ENCODE data around the gene RHOV. TPM values are rescaled to one million over a fixed set of nuclear protein-coding genes. Genes with fewer than 3 reads are reported as not detected.

The RHOV gene
- total and polyA plus RNA-seq, 7 donors = 0.10 to 0.23 TPM; not detected in 5

DNA sequence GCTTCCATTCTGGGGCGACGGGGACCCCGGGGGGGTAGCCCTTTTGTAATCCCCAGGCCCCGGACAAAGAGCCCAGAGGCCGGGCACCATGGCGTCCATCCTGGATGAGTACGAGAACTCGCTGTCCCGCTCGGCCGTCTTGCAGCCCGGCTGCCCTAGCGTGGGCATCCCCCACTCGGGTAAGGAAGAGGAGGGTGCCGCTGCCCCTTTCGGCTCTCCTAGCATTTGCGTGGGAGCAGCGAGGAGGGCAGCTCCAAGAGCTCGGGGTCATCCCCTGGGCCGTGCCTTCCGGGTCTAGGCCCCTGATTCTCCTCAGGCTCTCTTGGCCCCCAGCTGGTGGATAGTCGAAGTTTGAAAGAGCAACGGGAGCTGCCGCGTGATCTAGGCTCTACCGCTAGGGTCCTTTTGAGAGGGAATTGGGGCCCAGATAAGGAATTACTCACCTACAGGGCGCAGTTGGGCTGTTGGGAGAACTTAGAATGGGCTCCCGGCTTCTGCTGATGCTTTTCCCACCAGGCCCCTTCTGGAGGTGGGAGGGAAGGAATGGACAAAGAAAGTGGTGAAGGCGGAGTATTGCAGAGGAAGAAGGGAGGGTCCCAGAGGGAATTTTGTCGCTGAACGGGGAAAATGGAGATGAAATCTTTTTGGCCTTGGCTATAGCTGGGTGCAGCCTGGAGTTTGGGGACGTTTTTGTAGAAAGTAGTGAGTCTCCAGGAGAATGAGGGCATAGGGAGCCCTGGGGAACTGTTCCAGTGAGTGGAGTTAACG lies 20.8 kb upstream of the RHOV start:
- Histone ChIP-seq H3K4me3 (peak overlapping the region; percentile 98), H3K27ac (peak overlapping the region; percentile 88), H3K36me3 (ENCODE audit: insufficient read depth in 1 of 2, low read depth in 1 of 2) (peaks cover 0 to 43% of the 10 kb centered on the region in 2 donors), H3K9me3 (no peaks in the 10 kb centered on the region), H3K27me3 (ENCODE audit: insufficient read depth in 3 of 3, low read length in 2 of 3) (no peaks in the 10 kb centered on the region), H3K4me1 (peaks cover 16% of the 10 kb centered on the region)
- WGBS, 3 donors = 2 to 3% (median 2%) methylated on average over 29 to 33 of the region's 33 CpGs
- intact Hi-C loops (cut with DNase I) = loop anchor here (5.0 kb wide), 4 partner anchors 143 to 378 kb away; partner anchors contain the start of gene KNL1 (in 1 of the 2)
- peak; percentile 52 to 72 (median 56) for ATAC-seq
- TF ChIP-seq, protein P1, sequence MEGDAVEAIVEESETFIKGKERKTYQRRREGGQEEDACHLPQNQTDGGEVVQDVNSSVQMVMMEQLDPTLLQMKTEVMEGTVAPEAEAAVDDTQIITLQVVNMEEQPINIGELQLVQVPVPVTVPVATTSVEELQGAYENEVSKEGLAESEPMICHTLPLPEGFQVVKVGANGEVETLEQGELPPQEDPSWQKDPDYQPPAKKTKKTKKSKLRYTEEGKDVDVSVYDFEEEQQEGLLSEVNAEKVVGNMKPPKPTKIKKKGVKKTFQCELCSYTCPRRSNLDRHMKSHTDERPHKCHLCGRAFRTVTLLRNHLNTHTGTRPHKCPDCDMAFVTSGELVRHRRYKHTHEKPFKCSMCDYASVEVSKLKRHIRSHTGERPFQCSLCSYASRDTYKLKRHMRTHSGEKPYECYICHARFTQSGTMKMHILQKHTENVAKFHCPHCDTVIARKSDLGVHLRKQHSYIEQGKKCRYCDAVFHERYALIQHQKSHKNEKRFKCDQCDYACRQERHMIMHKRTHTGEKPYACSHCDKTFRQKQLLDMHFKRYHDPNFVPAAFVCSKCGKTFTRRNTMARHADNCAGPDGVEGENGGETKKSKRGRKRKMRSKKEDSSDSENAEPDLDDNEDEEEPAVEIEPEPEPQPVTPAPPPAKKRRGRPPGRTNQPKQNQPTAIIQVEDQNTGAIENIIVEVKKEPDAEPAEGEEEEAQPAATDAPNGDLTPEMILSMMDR (IDR thresholded peaks at IDR 0.05) = peak; percentile 43
- DNase-seq = peak; percentile 62 to 69

DNA sequence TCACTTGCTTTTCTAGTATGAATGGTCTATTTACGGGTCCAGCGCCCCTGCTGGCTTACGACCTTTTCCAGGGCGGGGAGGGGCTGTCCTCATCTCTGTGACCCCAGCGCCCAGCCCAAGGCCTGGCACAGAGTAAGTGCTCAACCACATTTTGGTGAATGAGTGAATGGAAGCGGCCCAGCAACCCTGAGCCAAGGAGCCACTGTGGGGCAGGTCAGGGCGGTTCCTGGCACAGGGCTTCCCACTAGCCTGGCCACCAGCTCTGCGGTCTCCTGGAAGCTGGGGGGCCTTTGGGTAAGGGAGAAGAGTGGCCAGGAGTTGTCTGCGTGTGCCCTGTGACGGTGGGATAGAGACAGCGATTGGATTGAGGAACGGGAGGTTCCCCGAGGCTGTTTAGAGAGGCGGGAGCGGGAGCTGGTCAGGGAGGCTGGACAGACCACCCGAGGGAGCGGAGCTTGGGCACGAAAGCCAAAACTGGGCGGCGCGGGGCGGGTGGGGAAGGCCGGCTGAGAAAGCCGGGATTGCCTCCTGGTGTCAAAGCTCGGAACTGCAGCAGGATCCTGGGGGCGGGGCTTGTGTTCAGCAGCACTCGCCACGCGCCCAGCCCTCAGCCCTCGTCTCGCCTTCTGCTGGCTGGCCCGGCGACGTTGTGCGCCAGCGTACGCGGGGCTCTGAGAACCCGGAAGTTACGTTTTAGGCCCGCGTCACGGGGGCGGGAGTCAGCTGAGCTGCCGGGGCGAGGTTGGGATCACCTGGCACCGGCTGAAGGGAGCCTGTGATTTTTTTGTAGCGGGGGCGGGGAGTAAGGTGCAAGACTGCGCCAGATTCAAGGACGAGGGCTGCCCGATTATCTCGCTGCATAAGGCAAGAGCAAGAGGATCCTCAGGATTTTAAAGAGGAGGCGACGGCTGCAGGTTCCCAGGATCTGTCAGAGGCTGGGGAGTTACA lies 20.0 kb upstream of the RHOV start, which contains the start of gene VPS18:
VPS18 (plus strand) TSS at position 718 of the 948 bp plus-strand sequence. CDS start 319 bp downstream, outside the sequence.
- Histone ChIP-seq H3K4me1 (peaks cover 16% of the 10 kb centered on the region), H3K36me3 (ENCODE audit: insufficient read depth in 1 of 2, low read depth in 1 of 2) (peaks cover 0 to 34% of the 10 kb centered on the region in 2 donors), H3K27ac (peak within 1 kb of the TSS; percentile 88), H3K9me3 (no peaks in the 10 kb centered on the region), H3K4me3 (peak within 1 kb of the TSS; percentile 98), H3K27me3 (ENCODE audit: insufficient read depth in 3 of 3, low read length in 2 of 3) (no peaks in the 10 kb centered on the region)
- ATAC-seq = peak; percentile 97 to 98 (median 98)
- WGBS, 3 donors = 2 to 3% (median 2%) methylated on average over 52 to 55 of the region's 55 CpGs
- peak; percentile 99 for DNase-seq
- TF ChIP-seq, protein P1 (IDR thresholded peaks at IDR 0.05) = peak; percentile 99
- intact Hi-C loops (cut with DNase I) = loop anchor here (1.0 to 5.0 kb wide), 6 partner anchors 33 to 377 kb away; partner anchors contain the start of gene KNL1 (in 1 of the 2)

DNA sequence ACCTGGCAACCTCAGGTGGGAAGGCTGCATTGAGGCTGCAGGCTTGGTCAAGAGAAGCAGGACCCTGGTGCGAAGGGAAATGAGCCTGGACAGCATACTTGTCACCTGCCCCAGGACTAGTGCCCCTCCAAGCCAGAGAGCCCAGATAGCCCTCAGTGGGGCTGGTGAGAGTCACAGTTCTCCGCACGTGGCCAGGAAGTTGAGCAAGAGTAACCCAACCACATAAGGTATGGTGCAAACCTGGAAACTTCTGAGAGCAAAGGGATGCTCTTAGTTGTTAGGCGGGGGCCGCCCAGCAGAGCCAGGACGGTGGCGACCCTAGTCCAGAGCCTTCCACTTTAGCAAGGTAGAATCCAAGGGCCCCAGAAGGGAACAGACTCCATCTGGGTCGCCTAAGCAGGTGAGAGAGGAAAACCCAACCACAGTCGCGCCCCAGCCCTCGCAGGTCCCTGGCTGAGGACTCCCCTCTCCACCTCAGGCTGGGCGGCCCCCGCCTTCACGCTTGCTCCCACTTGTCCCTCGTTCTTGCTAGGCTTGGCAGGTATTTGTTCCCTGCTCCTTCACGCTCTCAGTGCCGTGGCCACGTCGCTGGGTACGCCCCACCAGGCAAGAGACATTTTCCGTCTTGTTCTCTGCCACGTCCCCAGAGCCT lies 19.1 kb upstream of the RHOV start:
- ATAC-seq = no peak
- Histone ChIP-seq H3K27ac (peak overlapping the region; percentile 88), H3K36me3 (ENCODE audit: insufficient read depth in 1 of 2, low read depth in 1 of 2) (peaks cover 0 to 26% of the 10 kb centered on the region in 2 donors), H3K27me3 (ENCODE audit: insufficient read depth in 3 of 3, low read length in 2 of 3) (no peaks in the 10 kb centered on the region), H3K4me3 (peak overlapping the region; percentile 98), H3K9me3 (no peaks in the 10 kb centered on the region), H3K4me1 (peaks cover 16% of the 10 kb centered on the region)
- DNase-seq = no peak
- WGBS, 3 donors = 73 to 83% (median 76%) methylated on average over 21 to 22 of the region's 22 CpGs
- TF ChIP-seq, protein P1 (IDR thresholded peaks at IDR 0.05) = no peak
- intact Hi-C loops (cut with DNase I) = loop anchor here (1.0 to 5.0 kb wide), 6 partner anchors 32 to 376 kb away; partner anchors contain the start of gene KNL1 (in 1 of the 2)

DNA sequence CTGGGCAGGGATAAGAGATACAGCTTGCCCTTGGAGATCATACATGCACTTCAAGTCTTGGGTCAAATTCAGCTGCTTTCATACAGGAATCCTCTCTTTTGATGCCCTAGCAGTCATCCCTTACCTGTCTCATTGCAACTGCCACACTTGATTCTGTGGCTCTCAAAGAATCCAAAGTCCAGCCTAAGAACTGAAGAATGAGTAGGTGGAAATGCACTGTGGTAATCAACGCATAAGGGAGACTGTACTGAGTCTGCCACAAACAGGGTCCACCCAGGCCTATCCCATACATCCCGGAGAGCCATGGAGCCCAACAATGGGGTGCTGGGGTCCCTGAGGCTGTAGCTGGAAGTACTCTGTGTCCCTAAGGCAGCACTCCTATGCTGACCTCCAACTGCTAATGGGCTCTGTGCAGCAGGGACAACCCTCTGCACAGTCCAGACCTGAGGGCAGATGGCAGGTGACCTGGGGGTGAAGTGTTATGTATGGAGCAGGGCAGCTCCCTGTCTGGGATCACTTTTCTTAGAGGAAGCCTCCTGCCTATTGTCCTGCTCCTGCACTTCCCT lies 18.5 kb upstream of the RHOV start:
- H3K4me1 ChIP-seq = peaks cover 16% of the 10 kb centered on the region
- ATAC-seq (no peak), DNase-seq (no peak)
- no peaks in the 10 kb centered on the region for H3K9me3 ChIP-seq
- no peaks in the 10 kb centered on the region for H3K27me3 ChIP-seq (ENCODE audit: insufficient read depth in 3 of 3, low read length in 2 of 3)
- no peak overlapping the region for H3K27ac ChIP-seq
- peaks cover 0 to 19% of the 10 kb centered on the region in 2 donors for H3K36me3 ChIP-seq (ENCODE audit: insufficient read depth in 1 of 2, low read depth in 1 of 2)
- no peak overlapping the region for H3K4me3 ChIP-seq
- whole genome bisulfite sequencing, 3 donors = 80 to 95% (median 88%) methylated on average over 2 of the region's 2 CpGs
- TF ChIP-seq, protein P1 (IDR thresholded peaks at IDR 0.05) = no peak
- intact Hi-C loops (cut with DNase I) = loop anchor here (1.0 to 5.0 kb wide), 6 partner anchors 32 to 375 kb away; partner anchors contain the start of gene KNL1 (in 1 of the 2)

All from psoas muscle (tissue), 8 donors.